CD14-positive monocyte (primary cell): ENCODE measurements around the gene NPL. TPM values are rescaled to one million over a fixed set of nuclear protein-coding genes. Genes with fewer than 3 reads are reported as not detected.

Experiments used
- DNase-seq, 3 donors: peaks; one replicate each; pipeline ENCODE4 v3.0.0-alpha.2; 2011 to 2022
- H2AFZ ChIP-seq: 2 replicates; pipeline ENCODE4 v1.6.0; 2012; ENCODE audit warnings: mild to moderate bottlenecking, low read depth, low read length, inconsistent platforms; ENCODE audit not compliant: insufficient read depth, poor library complexity, severe bottlenecking
- H3K27ac ChIP-seq, 2 donors: 1 replicate in 1 of 2; 2 replicates in 1 of 2; pipeline ENCODE4 v1.5.1; 2012 to 2013; ENCODE audit warnings: low read length in 2 of 2, control low read depth in 1 of 2, inconsistent platforms in 1 of 2, low read depth in 1 of 2, mild to moderate bottlenecking in 1 of 2
- H3K27me3 ChIP-seq, 2 donors: one replicate each; pipeline versions ENCODE4 v1.6.0 to v1.6.1; 2011 to 2013; ENCODE audit warnings: low read length in 2 of 2; ENCODE audit not compliant: control insufficient read depth in 2 of 2, insufficient read depth in 2 of 2
- H3K36me3 ChIP-seq, 2 donors: replicated peaks in 1 of 2; 1 replicate in 1 of 2; 2 replicates in 1 of 2; pipeline versions ENCODE4 v1.5.1 to v1.6.1; 2012 to 2013; ENCODE audit warnings: low read length in 2 of 2, control low read depth in 1 of 2, inconsistent platforms in 1 of 2, mild to moderate bottlenecking in 1 of 2; ENCODE audit not compliant: insufficient read depth in 2 of 2, control insufficient read depth in 1 of 2
- H3K4me1 ChIP-seq, 2 donors: 1 replicate in 1 of 2; 2 replicates in 1 of 2; pipeline versions ENCODE4 v1.5.1 to v1.6.1; 2012 to 2013; ENCODE audit warnings: low read length in 2 of 2, control low read depth in 1 of 2, inconsistent platforms in 1 of 2, mild to moderate bottlenecking in 1 of 2, moderate library complexity in 1 of 2; ENCODE audit not compliant: insufficient read depth in 2 of 2, control insufficient read depth in 1 of 2
- H3K4me2 ChIP-seq: replicated peaks from 2 replicates; pipeline ENCODE3; 2012; ENCODE audit warnings: low read length, moderate library complexity, mild to moderate bottlenecking; ENCODE audit not compliant: poor library complexity, severe bottlenecking; ENCODE audit errors: extremely low read depth
- H3K4me3 ChIP-seq, 3 experiments: fragments of 200-600 bp in 1 of 3; sonication (generic) in 1 of 3; replicated peaks in 1 of 3; 1 replicate in 2 of 3; 2 replicates in 1 of 3; pipeline ENCODE4 v1.5.1; 2011 to 2013; ENCODE audit warnings: low read length in 3 of 3, mild to moderate bottlenecking in 3 of 3, control low read depth in 2 of 3, low read depth in 2 of 3, inconsistent platforms in 1 of 3, moderate library complexity in 1 of 3
- H3K79me2 ChIP-seq: 2 replicates; pipeline ENCODE4 v1.6.0; 2012; ENCODE audit warnings: mild to moderate bottlenecking, control low read depth, inconsistent platforms, low read length, moderate library complexity; ENCODE audit not compliant: insufficient read depth
- H3K9ac ChIP-seq: 2 replicates; pipeline ENCODE4 v1.6.0; 2017; ENCODE audit warnings: low read length, mild to moderate bottlenecking; ENCODE audit not compliant: insufficient read depth, poor library complexity, severe bottlenecking
- H3K9me3 ChIP-seq, 2 donors: replicated peaks in 1 of 2; 1 replicate in 1 of 2; 2 replicates in 1 of 2; pipeline versions ENCODE4 v1.5.1 to v1.6.1; 2012 to 2013; ENCODE audit warnings: low read length in 2 of 2, control low read depth in 1 of 2; ENCODE audit not compliant: control insufficient read depth in 1 of 2, insufficient read depth in 1 of 2
- H4K20me1 ChIP-seq: 2 replicates; pipeline ENCODE4 v1.6.0; 2012; ENCODE audit warnings: mild to moderate bottlenecking, low read length, control low read depth, moderate library complexity; ENCODE audit not compliant: insufficient read depth
- H3K27ac Mint-ChIP-seq, 7 donors: one replicate each; pipeline ENCODE4 v1.8.0; 2020; ENCODE audit warnings: mild to moderate bottlenecking in 7 of 7, mixed read lengths in 7 of 7, moderate library complexity in 6 of 7, inconsistent platforms in 2 of 7
- H3K27me3 Mint-ChIP-seq, 3 donors: one replicate each; pipeline ENCODE4 v1.8.0; 2021 to 2022; ENCODE audit warnings: low read depth in 3 of 3, mild to moderate bottlenecking in 3 of 3, mixed read lengths in 3 of 3, moderate library complexity in 3 of 3, inconsistent platforms in 1 of 3
- H3K36me3 Mint-ChIP-seq, 2 donors: one replicate each; pipeline ENCODE4 v1.8.0; 2020; ENCODE audit warnings: mixed read lengths in 2 of 2, inconsistent platforms in 1 of 2, mild to moderate bottlenecking in 1 of 2
- H3K4me1 Mint-ChIP-seq: one replicate; pipeline ENCODE4 v1.8.0; 2020; ENCODE audit warnings: mild to moderate bottlenecking, mixed read lengths
- H3K4me3 Mint-ChIP-seq, 2 donors: one replicate each; pipeline ENCODE4 v1.8.0; 2020; ENCODE audit warnings: mild to moderate bottlenecking in 2 of 2, mixed read lengths in 2 of 2, moderate library complexity in 1 of 2
- H3K9me3 Mint-ChIP-seq, 7 donors: one replicate each; pipeline ENCODE4 v1.8.0; 2020 to 2022; ENCODE audit warnings: mixed read lengths in 7 of 7, mild to moderate bottlenecking in 6 of 7, moderate library complexity in 6 of 7, inconsistent platforms in 2 of 7
- CTCF ChIP-seq: fragments of 200-600 bp; IDR thresholded peaks from one replicate; pipeline ENCODE4 v1.8.0; 2022; ENCODE audit warnings: antibody characterized with exemption, mild to moderate bottlenecking
- WGBS: methylation state at CpG from one replicate; pipeline ENCODE4 v1.1.5; 2013; ENCODE audit warnings: missing lambda C conversion rate; ENCODE audit not compliant: insufficient coverage; 5-methylcytosine and 5-hydroxymethylcytosine counted together
- intact Hi-C, 2 donors: fragments of 100-400 bp; cut with micrococcal nuclease; formaldehyde crosslinking; loops; one replicate each; pipeline versions ENCODE4 v1.15.0 to v1.15.1; 2023
- polyA plus RNA-seq, 3 donors: library from polyadenylated mRNA; depleted of rRNA in 1 of 3; unstranded in 2 of 3; stranded (reverse) in 1 of 3; fragments of 300-500 nt in 2 of 3; fragments of >200 nt in 1 of 3; fragmentation: Illumina TruSeq in 2 of 3; gene quantifications; 1 replicate in 2 of 3; 2 replicates in 1 of 3; pipeline ENCODE4 v1.2.3, GENCODE V29; 2012 to 2021

Gene NPL
- polyA plus RNA-seq, 3 donors: 56.6 to 127 (median 127) TPM

GRCh38 chr1:182768963-182769362, 20.6 kb upstream of the NPL start:
- no peak overlapping the region for H3K4me3 ChIP-seq
- H3K79me2 ChIP-seq: no peaks in the 10 kb centered on the region
- H2AFZ ChIP-seq: no peak overlapping the region
- Mint-ChIP-seq H3K4me3 (no peak overlapping the region), H3K9me3 (peaks cover 0 to 1% (median 0%) of the 10 kb centered on the region in 7 donors), H3K36me3 (no peaks in the 10 kb centered on the region), H3K4me1 (peaks cover 2% of the 10 kb centered on the region), H3K27me3 (peaks cover 8 to 15% (median 12%) of the 10 kb centered on the region in 3 donors), H3K27ac (no peak overlapping the region)
- no peak overlapping the region for H3K4me2 ChIP-seq
- H3K9ac ChIP-seq: no peak overlapping the region
- no peak for TF ChIP-seq CTCF
- DNase-seq: no peak
- H3K4me1 ChIP-seq: no peaks in the 10 kb centered on the region
- H3K27me3 ChIP-seq: peaks cover 0 to 3% of the 10 kb centered on the region in 2 donors
- intact Hi-C loops: no loop called here
- WGBS: no CpG with 5 or more reads among the region's 2 CpGs
- no peaks in the 10 kb centered on the region for H3K9me3 ChIP-seq
- no peaks in the 10 kb centered on the region for H4K20me1 ChIP-seq
- H3K27ac ChIP-seq: no peak overlapping the region
- no peaks in the 10 kb centered on the region for H3K36me3 ChIP-seq

- no peak overlapping the region for H3K4me3 Mint-ChIP-seq
- TF ChIP-seq CTCF: no peak
- H3K27ac ChIP-seq: no peak overlapping the region
- H3K4me3 ChIP-seq: no peak overlapping the region
- intact Hi-C loops: no loop called here
- no peaks in the 10 kb centered on the region for H3K36me3 ChIP-seq
- no peak overlapping the region for H3K4me2 ChIP-seq
- no peaks in the 10 kb centered on the region for H3K36me3 Mint-ChIP-seq
- H3K4me1 ChIP-seq: no peaks in the 10 kb centered on the region
- H2AFZ ChIP-seq: no peak overlapping the region
- no peak for DNase-seq
- no peak overlapping the region for H3K27ac Mint-ChIP-seq
- WGBS: 100% methylated on average over 2 of the region's 2 CpGs
- peaks cover 9 to 22% (median 12%) of the 10 kb centered on the region in 3 donors for H3K27me3 Mint-ChIP-seq
- peaks cover 2% of the 10 kb centered on the region for H3K4me1 Mint-ChIP-seq
- peaks cover 0 to 5% (median 0%) of the 10 kb centered on the region in 7 donors for H3K9me3 Mint-ChIP-seq
- no peak overlapping the region for H3K9ac ChIP-seq
- peaks cover 0 to 3% of the 10 kb centered on the region in 2 donors for H3K27me3 ChIP-seq
- H4K20me1 ChIP-seq: no peaks in the 10 kb centered on the region
- no peaks in the 10 kb centered on the region for H3K79me2 ChIP-seq
- no peaks in the 10 kb centered on the region for H3K9me3 ChIP-seq
These were observed 19.3 kb upstream of the NPL start for GRCh38 chr1:182770232-182770631.
